H1 (cell line): ENCODE results near the gene STX18. TPM values are rescaled to one million over a fixed set of nuclear protein-coding genes. Genes with fewer than 3 reads are reported as not detected.

Source experiments
- CTCF ChIA-PET: fragments of 300-600 bp; sonication (Branson Sonifier 250); formaldehyde crosslinking; loops from one replicate; lab custom pipeline; 2021; ENCODE audit not compliant: partially characterized antibody; lab: Charles Lee
- POLR2A ChIA-PET: fragments of 300-600 bp; sonication (Branson Sonifier 250); formaldehyde crosslinking; loops from one replicate; lab custom pipeline; 2021; ENCODE audit warnings: inconsistent platforms; ENCODE audit not compliant: partially characterized antibody; lab: Charles Lee
- DNase-seq, 2 experiments: peaks; one replicate each; pipeline versions ENCODE4 v3.0.0 to v3.0.0-alpha.2; 2010 to 2022; ENCODE audit warnings: low spot score in 2 of 2, low read depth in 1 of 2, mixed read lengths in 1 of 2
- FAIRE-seq: peaks from 2 replicates; lab custom pipeline; 2011; peaks lifted over from hg19 to GRCh38; lab: Jason Lieb, UNC
- H2AFZ ChIP-seq: 2 replicates; pipeline ENCODE4 v1.8.1; 2012; ENCODE audit warnings: low read length, inconsistent platforms
- H2AK5ac ChIP-seq: 2 replicates; pipeline ENCODE4 v1.6.1; 2013; ENCODE audit warnings: low read depth, low read length
- H2BK120ac ChIP-seq: replicated peaks from 2 replicates; pipeline ENCODE3; 2013; ENCODE audit warnings: low read depth, low read length, inconsistent platforms
- H2BK12ac ChIP-seq: 2 replicates; pipeline ENCODE4 v1.6.1; 2013; ENCODE audit warnings: low read depth, low read length
- H2BK15ac ChIP-seq: 2 replicates; pipeline ENCODE4 v1.6.1; 2013; ENCODE audit warnings: low read length
- H2BK20ac ChIP-seq: 2 replicates; pipeline ENCODE4 v1.6.1; 2013; ENCODE audit warnings: low read length
- H2BK5ac ChIP-seq: 2 replicates; pipeline ENCODE4 v1.6.1; 2013; ENCODE audit warnings: low read depth, low read length
- H3K14ac ChIP-seq: 2 replicates; pipeline ENCODE4 v1.6.1; 2013; ENCODE audit warnings: inconsistent platforms; ENCODE audit not compliant: insufficient read length
- H3K18ac ChIP-seq: 2 replicates; pipeline ENCODE4 v1.6.1; 2013; ENCODE audit warnings: low read length; ENCODE audit errors: extremely low read depth
- H3K23ac ChIP-seq: 2 replicates; pipeline ENCODE4 v1.6.1; 2013; ENCODE audit warnings: inconsistent platforms; ENCODE audit not compliant: insufficient read length
- H3K23me2 ChIP-seq: 2 replicates; pipeline ENCODE4 v1.6.1; 2013; ENCODE audit warnings: low read depth, low read length
- H3K27ac ChIP-seq: 2 replicates; pipeline ENCODE4 v1.6.1; 2011; ENCODE audit warnings: low read depth, low read length, inconsistent platforms
- H3K27me3 ChIP-seq, 4 experiments: replicated peaks in 1 of 4; 1 replicate in 1 of 4; 2 replicates in 3 of 4; pipeline versions ENCODE4 v1.6.1 to v1.8.1; 2011 to 2013; ENCODE audit warnings: low read length in 3 of 4, mild to moderate bottlenecking in 3 of 4, inconsistent platforms in 2 of 4, mixed read lengths in 2 of 4, moderate library complexity in 1 of 4; ENCODE audit not compliant: control insufficient read depth in 3 of 4, insufficient read depth in 3 of 4; ENCODE audit errors: extremely low read depth in 1 of 4
- H3K36me3 ChIP-seq, 4 experiments: 2 replicates each; pipeline versions ENCODE4 v1.6.1 to v1.8.1; 2011 to 2013; ENCODE audit warnings: mild to moderate bottlenecking in 4 of 4, low read length in 3 of 4, moderate library complexity in 2 of 4, control low read depth in 1 of 4, inconsistent platforms in 1 of 4; ENCODE audit not compliant: insufficient read depth in 4 of 4, control insufficient read depth in 2 of 4
- H3K4ac ChIP-seq: replicated peaks from 2 replicates; pipeline ENCODE3; 2013; ENCODE audit warnings: low read length, low read depth, mixed read lengths, inconsistent platforms; ENCODE audit not compliant: insufficient read length
- H3K4me1 ChIP-seq, 4 experiments: replicated peaks in 1 of 4; 1 replicate in 1 of 4; 2 replicates in 3 of 4; pipeline versions ENCODE4 v1.6.1 to v1.8.1; 2011 to 2013; ENCODE audit warnings: low read length in 3 of 4, inconsistent platforms in 2 of 4, mixed read lengths in 1 of 4; ENCODE audit not compliant: insufficient read depth in 4 of 4, control insufficient read depth in 3 of 4
- H3K4me2 ChIP-seq, 2 experiments: 2 replicates each; pipeline versions ENCODE4 v1.6.1 to v1.8.1; 2011 to 2013; ENCODE audit warnings: low read depth in 2 of 2, low read length in 2 of 2, control low read depth in 1 of 2, inconsistent platforms in 1 of 2, mild to moderate bottlenecking in 1 of 2; ENCODE audit not compliant: insufficient read depth in 1 of 2
- H3K4me3 ChIP-seq, 4 experiments: fragments of 200-600, 300-600 bp in 1 of 4; sonication (generic), shearing (Covaris generic), sonication (Bioruptor Twin) in 1 of 4; 2 replicates each; pipeline versions ENCODE4 v1.5.1 to v1.8.1; 2011 to 2016; ENCODE audit warnings: low read length in 4 of 4, low read depth in 3 of 4, control low read depth in 2 of 4, inconsistent platforms in 2 of 4, mild to moderate bottlenecking in 2 of 4, mixed read lengths in 1 of 4, moderate library complexity in 1 of 4; ENCODE audit not compliant: insufficient read depth in 2 of 4; ENCODE audit errors: extremely low read depth in 1 of 4
- H3K56ac ChIP-seq: replicated peaks from 2 replicates; pipeline ENCODE3; 2013; ENCODE audit warnings: low read depth, mild to moderate bottlenecking, mixed read lengths, low read length, inconsistent platforms; ENCODE audit not compliant: insufficient read length
- H3K79me1 ChIP-seq: 2 replicates; pipeline ENCODE4 v1.6.1; 2013; ENCODE audit warnings: low read depth, low read length, control low read depth
- H3K79me2 ChIP-seq, 2 experiments: 2 replicates each; pipeline versions ENCODE4 v1.6.1 to v1.8.1; 2012 to 2013; ENCODE audit warnings: low read length in 2 of 2, mild to moderate bottlenecking in 2 of 2, inconsistent platforms in 1 of 2; ENCODE audit not compliant: insufficient read depth in 2 of 2, control insufficient read depth in 1 of 2
- H3K9ac ChIP-seq, 4 experiments: replicated peaks in 1 of 4; 1 replicate in 1 of 4; 2 replicates in 3 of 4; pipeline versions ENCODE4 v1.6.1 to v1.8.1; 2011 to 2013; ENCODE audit warnings: low read depth in 3 of 4, low read length in 3 of 4, control low read depth in 2 of 4, mild to moderate bottlenecking in 2 of 4, moderate library complexity in 2 of 4, inconsistent platforms in 1 of 4; ENCODE audit errors: extremely low read depth in 1 of 4
- H3K9me3 ChIP-seq, 2 experiments: 2 replicates each; pipeline versions ENCODE4 v1.6.1 to v1.8.1; 2012 to 2013; ENCODE audit warnings: mild to moderate bottlenecking in 2 of 2, moderate library complexity in 2 of 2, control low read depth in 1 of 2, inconsistent platforms in 1 of 2, low read depth in 1 of 2, low read length in 1 of 2, mixed read lengths in 1 of 2; ENCODE audit not compliant: insufficient read depth in 2 of 2
- H4K20me1 ChIP-seq, 2 experiments: replicated peaks in 1 of 2; 2 replicates each; pipeline versions ENCODE3 to v1.8.1; 2011 to 2013; ENCODE audit warnings: inconsistent platforms in 2 of 2, low read length in 2 of 2, mild to moderate bottlenecking in 1 of 2; ENCODE audit not compliant: insufficient read depth in 2 of 2, control insufficient read depth in 1 of 2
- H4K5ac ChIP-seq: 2 replicates; pipeline ENCODE4 v1.6.1; 2013; ENCODE audit warnings: low read length, low read depth, mixed read lengths, inconsistent platforms; ENCODE audit not compliant: insufficient read length
- H4K8ac ChIP-seq: 2 replicates; pipeline ENCODE4 v1.8.0; 2013; ENCODE audit warnings: mild to moderate bottlenecking, moderate library complexity, low read length, inconsistent platforms; ENCODE audit not compliant: insufficient read depth; ENCODE audit errors: extremely low read depth
- H4K91ac ChIP-seq: replicated peaks from 2 replicates; pipeline ENCODE3; 2013; ENCODE audit warnings: low read length, mixed read lengths, inconsistent platforms; ENCODE audit not compliant: insufficient read length
- ASH2L ChIP-seq: fragments of 200-600, 300-600 bp; sonication (generic); IDR thresholded peaks from one replicate; pipeline ENCODE4 v1.7.1; 2017; ENCODE audit warnings: low read length
- CHD2 ChIP-seq: IDR thresholded peaks from 2 replicates; pipeline ENCODE4 v1.6.1; 2012; ENCODE audit warnings: low read length, improper control_type of control experiment
- JUND ChIP-seq: IDR thresholded peaks from 2 replicates; pipeline ENCODE4 v1.6.1; 2011; ENCODE audit warnings: mild to moderate bottlenecking, improper control_type of control experiment, low read length
- WGBS, 2 experiments: shearing (Covaris generic) in 1 of 2; methylation state at CpG; one replicate each; pipeline versions ENCODE4 v1.1.6 to v1.1.7; 2013 to 2015; ENCODE audit warnings: low lambda C conversion rate in 2 of 2, mixed read lengths in 2 of 2, inconsistent platforms in 1 of 2, low coverage in 1 of 2, missing lambda C conversion rate in 1 of 2; ENCODE audit not compliant: insufficient replicate concordance in 2 of 2, insufficient coverage in 1 of 2, insufficient read length in 1 of 2; ENCODE audit errors: extremely low coverage in 1 of 2, missing lambda C conversion rate in 1 of 2; 5-methylcytosine and 5-hydroxymethylcytosine counted together
- polyA plus RNA-seq, 7 experiments: library from polyadenylated mRNA; depleted of rRNA in 3 of 7; stranded (reverse) in 5 of 7; unstranded in 2 of 7; fragments of >200 nt in 5 of 7; fragments of 200-250 nt in 2 of 7; gene quantifications; 1 replicate in 5 of 7; 2 replicates in 1 of 7; 4 replicates in 1 of 7; pipeline versions ENCODE4 v1.2.1 to v1.2.3, GENCODE V29; 2011 to 2013; ENCODE audit warnings: missing spikeins in 2 of 7, mixed read lengths in 2 of 7
- total RNA-seq: library from RNA; stranded (reverse); fragmentation: NEBNext Ultra II Directional; extraction: Animal tissue kit (Norgen Biotek cat#: 25700); gene quantifications from 2 replicates; pipeline ENCODE4 v1.2.1, GENCODE V29; 2021

Gene STX18
- total and polyA plus RNA-seq, 2 of the 8 experiments (the other 6 are each of a cell fraction or from before 2014, with no cell fraction given): 14.6 to 18.3 TPM

DNA sequence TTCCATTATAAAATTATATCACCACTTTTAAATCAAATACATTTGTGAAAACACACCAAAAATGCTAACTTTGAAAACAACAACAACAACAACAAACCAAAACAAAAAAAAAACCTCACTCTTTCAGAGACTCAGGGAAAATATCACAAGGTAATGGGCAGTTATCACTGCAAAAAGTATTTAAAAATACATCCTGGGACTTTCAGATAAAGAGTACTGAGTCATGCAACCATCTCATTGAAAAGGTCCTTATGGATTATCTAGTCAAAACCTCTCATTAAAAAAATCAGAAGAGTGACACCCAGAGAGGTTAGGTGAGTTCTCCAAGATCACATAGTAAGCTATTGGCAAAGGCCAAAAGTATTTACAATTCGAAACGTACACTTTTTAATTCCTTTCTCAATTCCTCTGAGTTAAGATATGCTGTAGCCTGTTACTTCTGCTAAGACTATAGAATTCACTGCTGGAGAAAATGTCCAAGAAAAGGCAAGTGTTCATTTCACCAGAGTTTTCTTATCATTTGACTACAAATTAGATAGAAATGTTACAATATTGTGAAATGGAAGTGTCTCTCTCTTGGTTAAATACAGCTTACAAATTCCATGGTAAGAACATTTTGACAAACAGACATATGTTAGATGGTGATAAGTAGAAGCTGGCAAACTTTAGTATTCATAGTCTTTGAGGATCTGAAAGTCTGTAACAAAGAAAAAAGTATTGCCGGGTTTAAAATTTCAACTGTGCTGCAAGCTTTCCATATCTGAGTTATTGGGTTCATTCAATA, 9.3 kb downstream of the STX18 start:
- H2AK5ac ChIP-seq: no peak overlapping the region
- DNase-seq: no peak
- H4K91ac ChIP-seq: no peak overlapping the region
- H2BK5ac ChIP-seq: no peak overlapping the region
- H2BK15ac ChIP-seq: no peak overlapping the region
- no peaks in the 10 kb centered on the region for H3K27me3 ChIP-seq
- TF ChIP-seq JUND (no peak), ASH2L (no peak), CHD2 (no peak)
- H3K56ac ChIP-seq: no peak overlapping the region
- H3K14ac ChIP-seq: no peak overlapping the region
- no peaks in the 10 kb centered on the region for H3K36me3 ChIP-seq
- no peak overlapping the region for H4K8ac ChIP-seq
- ChIA-PET CTCF (interaction anchor here (0.8 to 2.2 kb wide), 3 partner anchors 12 to 19 kb away, joined by 3 to 8 read pairs (median 3); no protein-coding TSS in a partner anchor), POLR2A (interaction anchor here (5.3 kb wide), 1 partner anchor 9 kb away, joined by 17 read pairs; the partner anchor contains the start of gene STX18)
- no peak overlapping the region for H4K5ac ChIP-seq
- H4K20me1 ChIP-seq: peaks cover 2 to 9% of the 10 kb centered on the region in 2 experiments
- no peak overlapping the region for H2BK120ac ChIP-seq
- H3K23me2 ChIP-seq: no peaks in the 10 kb centered on the region
- no peak overlapping the region for H2AFZ ChIP-seq
- peaks cover 0 to 10% of the 10 kb centered on the region in 2 experiments; a peak in 2 of 4 replicates for H3K79me2 ChIP-seq
- FAIRE-seq: no peak
- H3K4me3 ChIP-seq: no peak overlapping the region
- H3K4me1 ChIP-seq: no peaks in the 10 kb centered on the region
- no peak overlapping the region for H3K9ac ChIP-seq
- no peaks in the 10 kb centered on the region for H3K9me3 ChIP-seq
- H3K27ac ChIP-seq: no peak overlapping the region
- no peak overlapping the region for H3K18ac ChIP-seq
- no peak overlapping the region for H3K4me2 ChIP-seq
- H3K23ac ChIP-seq: no peak overlapping the region
- H2BK20ac ChIP-seq: no peak overlapping the region
- no peak overlapping the region for H2BK12ac ChIP-seq
- H3K4ac ChIP-seq: no peak overlapping the region
- peaks cover 2% of the 10 kb centered on the region for H3K79me1 ChIP-seq
- WGBS, 2 experiments: 85% methylated on average over 3 of the region's 3 CpGs; no CpG with 5 or more reads in 1 of the 2 experiments
